ENCODE data around the gene MSRB3. TPM values are rescaled to one million over a fixed set of nuclear protein-coding genes. Genes with fewer than 3 reads are reported as not detected.
"Not testable (repeated sequence)": the region's sequence is repeated elsewhere in the genome, so short reads cannot be mapped to it uniquely, and the experiment has no call there.

Gene MSRB3
- total and polyA plus RNA-seq, 7 donors = 6.2 to 232 (median 159) TPM

GRCh38 chr12:65313719-65314317 lies 35.3 kb downstream of the MSRB3 start:
- intact Hi-C loops (cut with DNase I) = loop anchor here (5.0 kb wide), 1 partner anchor 773 kb away; no protein-coding TSS in a partner anchor
- no peak for TF ChIP-seq POLR2A (IDR thresholded peaks at IDR 0.05)
- no peak for TF ChIP-seq POLR2AphosphoS5 (IDR thresholded peaks at IDR 0.05)
- no peak for TF ChIP-seq CTCF (IDR thresholded peaks at IDR 0.05)
- no peak for TF ChIP-seq EP300 (IDR thresholded peaks at IDR 0.05)
- Histone ChIP-seq H3K27me3 (no peaks in the 10 kb centered on the region), H3K27ac (no peak overlapping the region), H3K4me3 (no peak overlapping the region), H3K9me3 (no peaks in the 10 kb centered on the region), H3K4me1 (peaks cover 0 to 25% (median 12%) of the 10 kb centered on the region in 4 donors), H3K36me3 (peaks cover 0 to 2% (median 0%) of the 10 kb centered on the region in 4 donors)
- 27 to 51% methylated on average over 2 of the region's 2 CpGs for WGBS, 2 donors
- no peak for DNase-seq

GRCh38 chr12:65315238-65315637 lies 36.8 kb downstream of the MSRB3 start:
- intact Hi-C loops (cut with DNase I); DNase-seq; H3K36me3 ChIP-seq; H3K27me3 ChIP-seq; H3K9me3 ChIP-seq; H3K4me3 ChIP-seq; H3K27ac ChIP-seq: not testable (repeated sequence)
- WGBS, 2 donors = 93 to 96% methylated on average over 12 of the region's 12 CpGs
- peaks cover 0 to 25% (median 12%) of the 10 kb centered on the region in 4 donors for H3K4me1 ChIP-seq

- no peak for DNase-seq
- H3K4me1 ChIP-seq = peaks cover 0 to 29% (median 14%) of the 10 kb centered on the region in 4 donors
- TF ChIP-seq POLR2AphosphoS5 (IDR thresholded peaks at IDR 0.05) (no peak), EP300 (IDR thresholded peaks at IDR 0.05) (no peak), CTCF (IDR thresholded peaks at IDR 0.05) (no peak), POLR2A (IDR thresholded peaks at IDR 0.05) (no peak)
- H3K4me3 ChIP-seq = no peak overlapping the region
- no peak overlapping the region for H3K27ac ChIP-seq
- H3K9me3 ChIP-seq = no peaks in the 10 kb centered on the region
- WGBS, 2 donors = 66 to 79% methylated on average over 4 of the region's 4 CpGs
- intact Hi-C loops (cut with DNase I) = no loop called here
- H3K36me3 ChIP-seq = no peaks in the 10 kb centered on the region
- no peaks in the 10 kb centered on the region for H3K27me3 ChIP-seq
These were observed 39.8 kb downstream of the MSRB3 start for GRCh38 chr12:65318186-65318685.

- TF ChIP-seq POLR2AphosphoS5 (IDR thresholded peaks at IDR 0.05) = no peak
- TF ChIP-seq EP300 (IDR thresholded peaks at IDR 0.05) = no peak
- TF ChIP-seq POLR2A (IDR thresholded peaks at IDR 0.05) = no peak
- TF ChIP-seq CTCF (IDR thresholded peaks at IDR 0.05) = no peak
- Histone ChIP-seq H3K4me3 (no peak overlapping the region), H3K27ac (no peak overlapping the region), H3K9me3 (no peaks in the 10 kb centered on the region), H3K27me3 (no peaks in the 10 kb centered on the region), H3K36me3 (no peaks in the 10 kb centered on the region), H3K4me1 (peaks cover 0 to 30% (median 16%) of the 10 kb centered on the region in 4 donors)
- DNase-seq = no peak
- intact Hi-C loops (cut with DNase I) = no loop called here
- 48 to 72% methylated on average over 3 of the region's 3 CpGs for WGBS, 2 donors
These were observed 41.3 kb downstream of the MSRB3 start for GRCh38 chr12:65319688-65320200.

GRCh38 chr12:65323070-65323469 lies 44.6 kb downstream of the MSRB3 start:
- 33 to 72% methylated on average over 5 of the region's 5 CpGs for WGBS, 2 donors
- intact Hi-C loops (cut with DNase I) = no loop called here
- no peak for DNase-seq
- TF ChIP-seq POLR2AphosphoS5 (IDR thresholded peaks at IDR 0.05) (no peak), CTCF (IDR thresholded peaks at IDR 0.05) (no peak), EP300 (IDR thresholded peaks at IDR 0.05) (no peak), POLR2A (IDR thresholded peaks at IDR 0.05) (no peak)
- Histone ChIP-seq H3K27ac (no peak overlapping the region), H3K4me1 (peaks cover 0 to 47% (median 34%) of the 10 kb centered on the region in 4 donors), H3K9me3 (no peaks in the 10 kb centered on the region), H3K4me3 (no peak overlapping the region), H3K27me3 (no peaks in the 10 kb centered on the region), H3K36me3 (no peaks in the 10 kb centered on the region)
